Ascending aorta (tissue), 2 donors: Measurements from ENCODE around the gene UAP1L1. TPM values are rescaled to one million over a fixed set of nuclear protein-coding genes. Genes with fewer than 3 reads are reported as not detected.

Source experiments
- DNase-seq, 2 donors: peaks; one replicate each; pipeline ENCODE4 v3.0.0-alpha.2; 2019; ENCODE audit warnings: low spot score in 2 of 2
- H3K27ac ChIP-seq, 2 donors: fragments of 200-600 bp; sonication (generic); one replicate each; pipeline ENCODE4 v1.5.1; 2016 to 2017; ENCODE audit warnings: mild to moderate bottlenecking in 1 of 2
- H3K27me3 ChIP-seq: fragments of 200-600 bp; sonication (generic); one replicate; pipeline ENCODE4 v1.5.1; 2017
- H3K36me3 ChIP-seq, 2 donors: fragments of 200-600 bp; sonication (generic); one replicate each; pipeline ENCODE4 v1.5.1; 2016
- H3K4me1 ChIP-seq, 2 donors: fragments of 200-600 bp; sonication (generic); one replicate each; pipeline ENCODE4 v1.5.1; 2016 to 2017; ENCODE audit warnings: mild to moderate bottlenecking in 1 of 2
- H3K4me3 ChIP-seq, 2 donors: fragments of 200-600 bp; sonication (generic); one replicate each; pipeline ENCODE4 v1.5.1; 2016 to 2017; ENCODE audit warnings: mild to moderate bottlenecking in 1 of 2
- H3K9me3 ChIP-seq, 2 donors: fragments of 200-600 bp; sonication (generic); one replicate each; pipeline ENCODE4 v1.5.1; 2016
- intact Hi-C: fragments of 100-400 bp; cut with DNase I; formaldehyde crosslinking; loops from one replicate; pipeline ENCODE4 v1.15.1; 2023
- total RNA-seq: library from RNA; depleted of rRNA; stranded (reverse); fragments of >200 nt; gene quantifications from one replicate; pipeline ENCODE4 v1.1.0, GENCODE V29; 2016
- TF ChIP-seq, protein P1 (sequence below), 3 experiments: fragments of 200-600 bp in 2 of 3; fragments of 450-650 bp in 1 of 3; sonication (generic) in 2 of 3; IDR thresholded peaks; one replicate each; pipeline ENCODE4 v1.5.1; 2016 to 2019; ENCODE audit warnings: antibody characterized with exemption in 3 of 3, mild to moderate bottlenecking in 1 of 3, moderate library complexity in 1 of 3

UAP1L1 gene
- total RNA-seq, 1 donor from 2014 or later, result 17.1 TPM

DNA sequence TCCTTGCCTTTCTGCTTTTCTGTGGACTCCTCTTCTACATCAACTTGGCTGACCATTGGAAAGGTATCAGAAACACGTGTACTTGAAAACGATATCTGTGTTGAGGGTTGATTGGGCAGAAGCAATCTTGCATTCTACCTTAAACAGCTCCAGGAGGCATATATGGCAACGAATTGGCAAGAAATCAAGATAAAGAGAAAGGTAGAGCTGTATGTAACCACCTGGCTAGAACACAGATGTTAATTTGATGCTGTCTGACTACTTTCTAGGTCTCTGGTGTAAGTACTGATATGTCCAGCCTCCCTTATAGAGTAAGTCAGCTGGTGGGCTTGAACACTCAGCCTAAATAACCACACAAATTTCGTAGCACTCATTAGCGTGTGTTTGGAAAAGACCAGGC lies 10.8 kb downstream of the UAP1L1 start:
- intact Hi-C loops, result loop anchor here (5.0 kb wide), 2 partner anchors 96 to 369 kb away; partner anchors contain the start of genes NSMF and PAXX
- Histone ChIP-seq H3K27ac (no peak overlapping the region), H3K9me3 (no peaks in the 10 kb centered on the region), H3K4me3 (no peak overlapping the region), H3K36me3 (peaks cover 0 to 12% of the 10 kb centered on the region in 2 donors), H3K4me1 (peaks cover 12 to 17% of the 10 kb centered on the region in 2 donors), H3K27me3 (no peaks in the 10 kb centered on the region)
- TF ChIP-seq, protein P1, sequence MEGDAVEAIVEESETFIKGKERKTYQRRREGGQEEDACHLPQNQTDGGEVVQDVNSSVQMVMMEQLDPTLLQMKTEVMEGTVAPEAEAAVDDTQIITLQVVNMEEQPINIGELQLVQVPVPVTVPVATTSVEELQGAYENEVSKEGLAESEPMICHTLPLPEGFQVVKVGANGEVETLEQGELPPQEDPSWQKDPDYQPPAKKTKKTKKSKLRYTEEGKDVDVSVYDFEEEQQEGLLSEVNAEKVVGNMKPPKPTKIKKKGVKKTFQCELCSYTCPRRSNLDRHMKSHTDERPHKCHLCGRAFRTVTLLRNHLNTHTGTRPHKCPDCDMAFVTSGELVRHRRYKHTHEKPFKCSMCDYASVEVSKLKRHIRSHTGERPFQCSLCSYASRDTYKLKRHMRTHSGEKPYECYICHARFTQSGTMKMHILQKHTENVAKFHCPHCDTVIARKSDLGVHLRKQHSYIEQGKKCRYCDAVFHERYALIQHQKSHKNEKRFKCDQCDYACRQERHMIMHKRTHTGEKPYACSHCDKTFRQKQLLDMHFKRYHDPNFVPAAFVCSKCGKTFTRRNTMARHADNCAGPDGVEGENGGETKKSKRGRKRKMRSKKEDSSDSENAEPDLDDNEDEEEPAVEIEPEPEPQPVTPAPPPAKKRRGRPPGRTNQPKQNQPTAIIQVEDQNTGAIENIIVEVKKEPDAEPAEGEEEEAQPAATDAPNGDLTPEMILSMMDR (IDR thresholded peaks at IDR 0.05), result no peak
- no peak for DNase-seq

DNA sequence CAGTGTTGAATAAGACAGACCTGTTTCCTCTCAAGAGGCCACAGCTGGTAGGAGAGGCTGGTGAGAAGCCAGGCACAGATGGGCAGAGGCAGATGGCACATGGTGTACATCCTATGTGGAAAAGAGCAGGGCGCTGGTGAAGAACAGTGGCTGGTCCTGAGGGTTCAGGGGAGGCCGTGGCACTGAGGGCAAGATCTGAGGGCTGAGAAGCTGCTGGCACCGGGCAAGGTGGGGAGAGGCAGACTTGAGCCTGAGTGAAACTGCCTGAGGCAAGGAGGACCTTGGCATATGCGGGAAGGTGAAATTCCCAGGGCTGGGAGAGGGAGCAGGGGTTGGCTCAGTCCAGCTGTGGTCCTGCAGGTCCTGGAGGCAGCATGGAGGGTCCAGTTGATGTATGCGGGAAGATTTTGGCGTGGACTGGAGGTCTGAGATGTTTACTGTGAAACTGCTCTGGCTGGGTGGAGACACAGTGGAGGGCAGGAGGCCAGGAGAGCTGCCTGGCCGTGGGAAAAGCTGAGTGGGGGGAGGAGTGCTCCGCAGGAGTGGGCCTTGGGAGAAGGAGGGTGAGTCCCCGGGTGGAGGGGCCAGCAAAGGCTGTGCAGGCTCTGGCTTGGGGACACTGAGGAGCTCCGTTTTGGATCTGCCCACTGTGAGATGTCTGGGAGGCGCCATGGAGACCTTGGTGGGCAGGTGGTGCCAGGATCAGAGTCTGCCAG lies 12.1 kb downstream of the UAP1L1 start:
- no peak overlapping the region for H3K27ac ChIP-seq
- no peak overlapping the region for H3K4me3 ChIP-seq
- TF ChIP-seq, protein P1 (IDR thresholded peaks at IDR 0.05), result no peak
- intact Hi-C loops, result loop anchor here (5.0 kb wide), 2 partner anchors 97 to 368 kb away; partner anchors contain the start of genes NSMF and PAXX
- peaks cover 12 to 17% of the 10 kb centered on the region in 2 donors for H3K4me1 ChIP-seq
- H3K36me3 ChIP-seq, result peaks cover 0 to 19% of the 10 kb centered on the region in 2 donors
- H3K27me3 ChIP-seq, result no peaks in the 10 kb centered on the region
- H3K9me3 ChIP-seq, result no peaks in the 10 kb centered on the region
- DNase-seq, result no peak

DNA sequence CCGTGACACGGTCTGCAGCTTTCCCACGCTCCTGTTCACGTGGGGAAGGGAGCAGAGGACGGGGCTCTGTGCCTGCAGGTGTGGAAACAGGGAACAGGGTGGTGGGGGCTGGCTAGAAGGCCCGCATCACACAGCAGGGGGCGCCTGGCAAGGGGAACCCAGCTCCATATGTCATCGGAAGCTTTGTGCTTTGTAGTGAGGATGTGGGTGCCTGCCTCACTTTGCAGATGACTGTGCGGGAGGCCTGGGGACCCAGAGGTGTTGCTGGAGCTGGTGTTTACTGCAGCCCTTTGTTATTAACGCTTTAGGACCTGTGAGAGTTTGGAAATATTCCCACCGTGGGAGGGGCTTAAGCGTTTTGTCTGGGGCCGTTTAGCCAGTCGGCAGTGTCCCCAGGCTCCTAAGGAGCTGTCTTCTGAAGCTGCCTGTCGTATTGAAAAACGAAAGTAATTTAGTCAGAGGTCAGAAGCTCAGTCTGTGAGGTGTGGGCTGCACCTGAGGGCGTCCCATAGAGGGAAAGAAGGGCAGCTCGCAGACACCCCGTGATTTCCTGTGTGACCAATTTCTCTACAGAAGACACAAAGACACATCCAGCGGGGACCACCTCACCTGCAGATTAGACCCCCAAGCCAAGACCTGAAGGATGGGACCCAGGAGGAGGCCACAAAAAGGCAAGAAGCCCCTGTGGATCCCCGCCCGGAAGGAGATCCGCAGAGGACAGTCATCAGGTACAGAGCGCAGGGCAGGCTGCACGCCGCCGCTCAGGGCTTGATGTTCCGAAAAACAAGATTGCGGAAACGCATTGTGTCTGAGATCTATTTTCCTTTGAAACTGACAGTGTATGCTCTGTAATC lies 18.6 kb downstream of the UAP1L1 start:
- Histone ChIP-seq H3K9me3 (no peaks in the 10 kb centered on the region), H3K27me3 (no peaks in the 10 kb centered on the region), H3K4me1 (no peaks in the 10 kb centered on the region), H3K36me3 (peaks cover 36 to 64% of the 10 kb centered on the region in 2 donors), H3K4me3 (no peak overlapping the region), H3K27ac (no peak overlapping the region)
- no peak for DNase-seq
- intact Hi-C loops, result no loop called here
- TF ChIP-seq, protein P1 (IDR thresholded peaks at IDR 0.05), result no peak

DNA sequence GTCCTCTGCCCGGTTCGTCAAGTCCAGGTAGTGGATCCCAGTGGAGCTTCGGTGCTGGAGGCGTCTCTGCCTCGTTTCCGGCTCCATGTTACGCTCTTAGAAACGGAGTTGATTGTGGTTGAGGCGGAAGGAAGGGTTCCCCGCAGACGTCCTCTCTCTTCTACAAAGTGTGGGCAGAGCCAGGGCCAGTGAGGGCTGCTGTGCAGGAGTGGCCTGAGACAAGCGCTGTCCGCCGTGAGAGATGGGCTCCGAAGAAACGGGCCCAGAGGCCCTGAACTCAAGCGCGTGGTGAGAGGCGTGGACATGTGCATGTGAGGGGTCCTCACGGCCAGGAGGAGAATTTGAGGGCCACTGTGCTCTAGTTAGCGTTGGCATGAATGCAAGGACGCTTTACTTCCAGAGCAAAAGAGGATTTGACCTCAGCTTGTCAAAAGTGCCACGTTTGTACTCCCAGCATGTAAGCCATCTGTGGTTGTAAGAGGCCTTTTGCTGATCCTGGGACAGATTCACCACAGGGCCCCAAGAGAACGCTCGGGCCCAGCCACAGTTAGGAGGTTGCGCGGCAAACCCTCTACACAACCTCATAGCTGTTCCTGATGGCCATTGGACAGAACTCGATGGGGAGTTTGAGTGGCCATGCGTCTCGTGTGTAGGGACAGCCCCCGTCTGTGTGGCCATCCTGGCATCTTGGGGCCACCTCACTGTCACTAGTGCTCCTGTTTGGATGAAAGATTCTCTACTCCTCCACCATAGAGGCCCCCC lies 19.6 kb downstream of the UAP1L1 start:
- Histone ChIP-seq H3K9me3 (no peaks in the 10 kb centered on the region), H3K4me1 (no peaks in the 10 kb centered on the region), H3K27me3 (no peaks in the 10 kb centered on the region), H3K4me3 (no peak overlapping the region), H3K27ac (no peak overlapping the region), H3K36me3 (peaks cover 47 to 72% of the 10 kb centered on the region in 2 donors)
- DNase-seq, result no peak
- TF ChIP-seq, protein P1 (IDR thresholded peaks at IDR 0.05), result no peak
- intact Hi-C loops, result no loop called here

DNA sequence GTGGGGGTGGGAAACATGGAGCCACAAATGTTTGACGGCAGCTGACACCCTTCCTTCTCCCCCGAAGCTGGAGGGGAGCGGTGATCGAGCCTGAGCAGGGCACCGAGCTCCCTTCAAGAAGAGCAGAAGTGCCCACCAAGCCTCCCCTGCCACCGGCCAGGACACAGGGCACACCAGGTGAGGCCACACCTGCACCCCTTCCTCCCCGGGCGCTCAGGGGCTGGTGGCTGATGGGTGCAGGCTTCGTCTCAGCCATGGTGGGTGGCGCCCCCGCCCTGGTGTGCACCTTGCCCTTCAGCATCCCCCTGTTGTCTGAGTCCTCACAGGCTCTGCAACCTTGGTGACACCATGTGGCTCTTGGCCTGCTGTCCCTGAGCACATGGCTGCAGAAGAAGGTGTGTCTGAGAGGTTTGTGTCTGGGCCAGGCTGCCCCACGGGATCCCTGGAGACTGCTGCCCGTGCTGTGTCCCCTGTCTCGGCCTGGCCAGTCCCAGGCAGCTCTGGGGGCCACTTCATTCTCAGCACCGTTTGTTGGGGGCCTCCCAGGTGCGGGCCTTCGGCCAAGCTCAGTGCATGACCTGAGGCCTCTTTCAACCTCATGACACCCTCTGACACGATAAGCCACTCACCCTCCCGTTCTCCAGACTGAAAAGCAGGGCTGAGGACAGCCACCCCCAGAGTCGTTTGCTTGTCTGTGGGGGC lies 20.6 kb downstream of the UAP1L1 start:
- Histone ChIP-seq H3K4me1 (no peaks in the 10 kb centered on the region), H3K4me3 (no peak overlapping the region), H3K36me3 (peaks cover 56 to 76% of the 10 kb centered on the region in 2 donors), H3K27ac (no peak overlapping the region), H3K27me3 (no peaks in the 10 kb centered on the region), H3K9me3 (no peaks in the 10 kb centered on the region)
- intact Hi-C loops, result no loop called here
- TF ChIP-seq, protein P1 (IDR thresholded peaks at IDR 0.05), result no peak
- DNase-seq, result no peak
